GM23338 (cell line): Measurements from ENCODE around the gene LMOD3. TPM values are rescaled to one million over a fixed set of nuclear protein-coding genes. Genes with fewer than 3 reads are reported as not detected.

Experiments
- ATAC-seq: fragments of 200-7000 bp; cut with Tn5 transposase; 3 replicates; pipeline ENCODE4 v1.9.1; 2020
- DNase-seq: peaks from one replicate; pipeline ENCODE4 v3.0.0-alpha.2; 2015; ENCODE audit warnings: low spot score
- H2AFZ ChIP-seq: fragments of 200-600 bp; sonication (generic); 2 replicates; pipeline ENCODE4 v1.8.0; 2016; ENCODE audit warnings: antibody characterized with exemption, mild to moderate bottlenecking, moderate library complexity
- H3F3A ChIP-seq: fragments of 200-600 bp; sonication (generic); replicated peaks from 2 replicates; pipeline ENCODE4 v1.8.0; 2017; ENCODE audit warnings: antibody characterized with exemption, mixed run types, low read depth
- H3K27ac ChIP-seq: fragments of 200-600 bp; sonication (generic); 2 replicates; pipeline ENCODE4 v1.6.1; 2016; ENCODE audit warnings: low read depth
- H3K27me3 ChIP-seq: fragments of 200-600 bp; sonication (generic); 2 replicates; pipeline ENCODE4 v1.8.0; 2016; ENCODE audit warnings: mild to moderate bottlenecking, mixed run types, moderate library complexity; ENCODE audit not compliant: insufficient read depth
- H3K36me3 ChIP-seq: fragments of 200-600 bp; sonication (generic); 2 replicates; pipeline ENCODE4 v1.8.0; 2016; ENCODE audit warnings: mild to moderate bottlenecking; ENCODE audit not compliant: insufficient read depth
- H3K4me1 ChIP-seq: fragments of 200-600 bp; sonication (generic); 2 replicates; pipeline ENCODE4 v1.8.0; 2016; ENCODE audit warnings: mild to moderate bottlenecking, moderate library complexity; ENCODE audit not compliant: insufficient read depth
- H3K4me2 ChIP-seq: fragments of 200-600 bp; sonication (generic); 2 replicates; pipeline ENCODE4 v1.7.1; 2017; ENCODE audit warnings: mixed run types
- H3K4me3 ChIP-seq: fragments of 200-600 bp; sonication (generic); 2 replicates; pipeline ENCODE4 v1.6.1; 2016; ENCODE audit warnings: mixed run types
- H3K79me2 ChIP-seq: fragments of 200-600 bp; sonication (generic); replicated peaks from 2 replicates; pipeline ENCODE4 v1.8.0; 2017; ENCODE audit warnings: mild to moderate bottlenecking; ENCODE audit not compliant: insufficient read depth
- H3K9me2 ChIP-seq: fragments of 200-600 bp; sonication (generic); 2 replicates; pipeline ENCODE4 v1.8.0; 2017; ENCODE audit not compliant: insufficient read depth
- H4K20me1 ChIP-seq: fragments of 200-600 bp; sonication (generic); replicated peaks from 2 replicates; pipeline ENCODE4 v1.8.0; 2017; ENCODE audit warnings: mild to moderate bottlenecking; ENCODE audit not compliant: insufficient read depth
- H3K27ac Mint-ChIP-seq: 2 replicates; pipeline ENCODE4 v1.8.0; 2020; ENCODE audit warnings: inconsistent platforms, mild to moderate bottlenecking, moderate library complexity, mixed read lengths
- H3K27me3 Mint-ChIP-seq: 3 replicates; pipeline ENCODE4 v1.8.0; 2022; ENCODE audit warnings: low read depth, mild to moderate bottlenecking, moderate library complexity, mixed read lengths, inconsistent platforms; ENCODE audit not compliant: insufficient read depth, poor library complexity
- H3K36me3 Mint-ChIP-seq: 3 replicates; pipeline ENCODE4 v1.8.0; 2021; ENCODE audit warnings: low read depth, mild to moderate bottlenecking, inconsistent platforms, moderate library complexity, mixed read lengths
- H3K4me1 Mint-ChIP-seq: 3 replicates; pipeline ENCODE4 v1.8.0; 2020; ENCODE audit warnings: mild to moderate bottlenecking, inconsistent platforms, mixed read lengths
- H3K4me3 Mint-ChIP-seq: 3 replicates; pipeline ENCODE4 v1.8.0; 2021; ENCODE audit warnings: moderate library complexity, mild to moderate bottlenecking, inconsistent platforms, mixed read lengths
- H3K9me3 Mint-ChIP-seq: 3 replicates; pipeline ENCODE4 v1.8.0; 2020; ENCODE audit warnings: moderate library complexity, mild to moderate bottlenecking, inconsistent platforms, mixed read lengths
- CREB1 ChIP-seq: fragments of 250-450 bp; sonication (Bioruptor Pico); IDR thresholded peaks from 2 replicates; pipeline ENCODE4 v1.5.0; 2020; ENCODE audit warnings: low read depth, mild to moderate bottlenecking, moderate library complexity
- CTCF ChIP-seq, 2 experiments: fragments of 200-600 bp in 1 of 2; sonication (generic) in 1 of 2; conservative IDR thresholded peaks; 2 replicates each; pipeline versions ENCODE4 v1.5.1 to v1.6.1; 2016 to 2017; ENCODE audit warnings: antibody characterized with exemption in 2 of 2, low read depth in 2 of 2, mild to moderate bottlenecking in 2 of 2, moderate library complexity in 1 of 2
- JUNB ChIP-seq: IDR thresholded peaks from one replicate; pipeline ENCODE4 v1.6.1; 2016; ENCODE audit warnings: antibody characterized with exemption; ENCODE audit not compliant: unreplicated experiment
- POLR2AphosphoS5 ChIP-seq: IDR thresholded peaks from 2 replicates; pipeline ENCODE4 v1.6.1; 2016; ENCODE audit warnings: antibody characterized with exemption, low read depth
- REST ChIP-seq: IDR thresholded peaks from one replicate; pipeline ENCODE4 v1.6.1; 2018; ENCODE audit warnings: antibody characterized with exemption; ENCODE audit not compliant: unreplicated experiment
- STAT1 ChIP-seq: IDR thresholded peaks from one replicate; pipeline ENCODE4 v1.6.1; 2016; ENCODE audit warnings: antibody characterized with exemption; ENCODE audit not compliant: unreplicated experiment
- ZNF331 ChIP-seq: fragments of 250-450 bp; sonication (Bioruptor Pico); IDR thresholded peaks from 2 replicates; pipeline ENCODE4 v1.5.0; 2020; ENCODE audit warnings: low read depth, mild to moderate bottlenecking, moderate library complexity
- ZNF462 ChIP-seq: fragments of 250-450 bp; sonication (Bioruptor Pico); IDR thresholded peaks from 2 replicates; pipeline ENCODE4 v1.5.0; 2020; ENCODE audit warnings: mild to moderate bottlenecking, moderate library complexity
- polyA plus RNA-seq: library from polyadenylated mRNA; unstranded; fragments of >200 nt; fragmentation: Nextera tagmentation; extraction: Ambion mirVana; gene quantifications from 2 replicates; pipeline ENCODE4 v1.2.1, GENCODE V29; 2016
- total RNA-seq: library from RNA; depleted of rRNA; stranded (reverse); fragments of >200 nt; shearing (Covaris generic); gene quantifications from 2 replicates; pipeline ENCODE4 v1.2.3, GENCODE V29; 2014

The LMOD3 gene
- total and polyA plus RNA-seq, 2 experiments from 2014 or later, result 0.06 TPM; not detected in 1

GRCh38 chr3:69116897-69117296 is 5.5 kb downstream of the LMOD3 start:
- H3K27me3 ChIP-seq, result no peaks in the 10 kb centered on the region
- no peak overlapping the region for H2AFZ ChIP-seq
- TF ChIP-seq CTCF (conservative IDR thresholded peaks at IDR 0.05; ENCODE audit: low read depth in 2 of 2) (no peak), JUNB (no peak), STAT1 (no peak), ZNF331 (CRISPR knock-in tag) (no peak)
- no peaks in the 10 kb centered on the region for H3K36me3 ChIP-seq
- no peaks in the 10 kb centered on the region for H3K79me2 ChIP-seq
- ATAC-seq (no peak), DNase-seq (no peak)
- no peaks in the 10 kb centered on the region for H3F3A ChIP-seq
- no peaks in the 10 kb centered on the region for H4K20me1 ChIP-seq
- H3K27ac ChIP-seq, result no peak overlapping the region
- H3K4me3 ChIP-seq, result no peak overlapping the region
- no peaks in the 10 kb centered on the region for H3K4me1 ChIP-seq
- H3K9me2 ChIP-seq, result no peaks in the 10 kb centered on the region
- H3K4me2 ChIP-seq, result no peak overlapping the region
- Mint-ChIP-seq H3K9me3 (no peaks in the 10 kb centered on the region), H3K27me3 (no peaks in the 10 kb centered on the region), H3K4me3 (no peak overlapping the region), H3K27ac (no peak overlapping the region), H3K36me3 (no peaks in the 10 kb centered on the region), H3K4me1 (peaks cover 2% of the 10 kb centered on the region; the same call in 2 of the 3 replicates)

- Histone ChIP-seq H3K4me3 (no peak overlapping the region), H3K4me2 (no peak overlapping the region), H3F3A (no peaks in the 10 kb centered on the region), H4K20me1 (no peaks in the 10 kb centered on the region), H3K36me3 (no peaks in the 10 kb centered on the region), H3K79me2 (no peaks in the 10 kb centered on the region), H3K27me3 (no peaks in the 10 kb centered on the region), H3K9me2 (no peaks in the 10 kb centered on the region), H2AFZ (no peak overlapping the region), H3K4me1 (no peaks in the 10 kb centered on the region; the same call in 1 of the 2 replicates), H3K27ac (no peak overlapping the region)
- no peaks in the 10 kb centered on the region for H3K9me3 Mint-ChIP-seq
- no peaks in the 10 kb centered on the region for H3K27me3 Mint-ChIP-seq
- ATAC-seq (no peak), DNase-seq (no peak)
- H3K4me3 Mint-ChIP-seq, result no peak overlapping the region
- no peaks in the 10 kb centered on the region for H3K36me3 Mint-ChIP-seq
- peaks cover 3% of the 10 kb centered on the region for H3K4me1 Mint-ChIP-seq
- H3K27ac Mint-ChIP-seq, result no peak overlapping the region
- TF ChIP-seq JUNB, result no peak
- TF ChIP-seq ZNF462 (CRISPR knock-in tag), result no peak
- TF ChIP-seq REST, result no peak
- no peak for TF ChIP-seq CREB1
- TF ChIP-seq CTCF (conservative IDR thresholded peaks at IDR 0.05; ENCODE audit: low read depth in 2 of 2), result no peak
- TF ChIP-seq POLR2AphosphoS5, result no peak
Observed at GRCh38 chr3:69116162-69116561, 6.2 kb downstream of the LMOD3 start.
